COLO829 (cell line): Measurements from ENCODE around the gene ACTN4.

ENCODE experiments used
- DNase-seq: peaks from one replicate; pipeline ENCODE4 v3.0.0; 2012; ENCODE audit warnings: low spot score

ACTN4 gene

GRCh38 chr19:38678217-38678890 is 30.9 kb downstream of the ACTN4 start:
- no peak for DNase-seq

DNA sequence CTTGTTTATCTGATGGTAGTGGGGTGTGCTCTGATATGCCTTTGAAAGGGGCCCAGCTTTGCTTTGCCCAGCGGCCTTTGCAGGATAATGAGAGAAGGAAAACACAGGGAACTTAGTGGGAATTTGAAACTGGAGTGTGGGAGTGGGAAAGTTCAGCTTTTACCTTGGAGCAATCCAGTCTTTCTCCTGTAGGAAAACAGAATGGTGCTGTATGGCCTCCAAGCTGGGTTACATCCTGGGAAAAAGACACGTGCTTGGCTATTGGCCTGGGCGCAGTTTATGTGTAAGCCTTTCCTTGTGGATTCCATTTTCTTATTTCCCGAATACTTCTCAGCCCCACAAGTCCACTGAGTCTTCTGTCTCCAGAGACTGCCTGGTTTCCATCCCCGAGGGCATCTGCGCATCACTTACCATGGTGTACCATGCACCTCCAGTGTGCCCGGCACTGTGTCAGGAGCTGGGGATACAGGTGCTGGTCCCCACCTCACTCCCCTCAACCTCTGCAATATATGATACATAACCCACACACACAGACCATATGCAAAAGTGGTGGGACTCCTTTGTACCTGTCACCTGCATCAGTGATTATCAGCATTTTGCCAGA is 31.5 kb downstream of the ACTN4 start:
- no peak for DNase-seq

- DNase-seq, result no peak
Observed at GRCh38 chr19:38679839-38680238, 32.4 kb downstream of the ACTN4 start.

- no peak for DNase-seq
Observed at GRCh38 chr19:38682195-38682867, 34.9 kb downstream of the ACTN4 start.

- DNase-seq, result no peak
Observed at GRCh38 chr19:38682872-38683392, 35.5 kb downstream of the ACTN4 start.

DNA sequence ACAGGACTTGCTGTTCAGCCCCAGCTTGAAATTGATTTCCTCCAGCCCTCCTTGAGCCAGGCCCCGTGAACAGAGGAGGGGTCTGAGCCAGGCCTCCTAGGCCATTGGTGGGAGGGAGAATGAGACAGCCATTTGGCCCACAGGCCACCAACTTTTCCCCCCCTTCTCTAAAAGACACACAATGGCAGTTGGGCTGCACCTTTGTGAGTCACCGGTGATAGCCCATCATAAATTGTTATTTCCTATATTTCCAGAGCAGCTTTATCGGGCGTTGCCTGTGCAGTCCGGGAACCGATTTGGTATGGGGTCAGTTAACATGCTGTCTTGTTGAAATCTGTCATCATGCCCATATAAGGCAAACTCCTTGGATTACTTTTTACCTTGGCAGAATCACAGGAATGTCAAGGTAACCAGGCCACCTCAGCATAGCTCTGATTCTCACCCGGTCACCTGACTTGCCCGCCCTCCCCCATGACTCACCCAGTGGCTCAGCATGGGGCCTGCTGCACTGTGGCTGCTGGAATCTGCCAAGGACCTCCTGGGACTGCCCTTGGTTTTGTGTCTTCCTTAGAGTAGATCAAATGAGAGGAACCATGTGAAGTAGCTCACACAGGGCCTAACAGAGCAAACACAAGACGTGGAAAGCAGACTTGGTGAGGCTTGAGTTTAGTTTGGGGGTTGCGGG is 36.1 kb downstream of the ACTN4 start:
- DNase-seq, result peak; percentile 69

DNA sequence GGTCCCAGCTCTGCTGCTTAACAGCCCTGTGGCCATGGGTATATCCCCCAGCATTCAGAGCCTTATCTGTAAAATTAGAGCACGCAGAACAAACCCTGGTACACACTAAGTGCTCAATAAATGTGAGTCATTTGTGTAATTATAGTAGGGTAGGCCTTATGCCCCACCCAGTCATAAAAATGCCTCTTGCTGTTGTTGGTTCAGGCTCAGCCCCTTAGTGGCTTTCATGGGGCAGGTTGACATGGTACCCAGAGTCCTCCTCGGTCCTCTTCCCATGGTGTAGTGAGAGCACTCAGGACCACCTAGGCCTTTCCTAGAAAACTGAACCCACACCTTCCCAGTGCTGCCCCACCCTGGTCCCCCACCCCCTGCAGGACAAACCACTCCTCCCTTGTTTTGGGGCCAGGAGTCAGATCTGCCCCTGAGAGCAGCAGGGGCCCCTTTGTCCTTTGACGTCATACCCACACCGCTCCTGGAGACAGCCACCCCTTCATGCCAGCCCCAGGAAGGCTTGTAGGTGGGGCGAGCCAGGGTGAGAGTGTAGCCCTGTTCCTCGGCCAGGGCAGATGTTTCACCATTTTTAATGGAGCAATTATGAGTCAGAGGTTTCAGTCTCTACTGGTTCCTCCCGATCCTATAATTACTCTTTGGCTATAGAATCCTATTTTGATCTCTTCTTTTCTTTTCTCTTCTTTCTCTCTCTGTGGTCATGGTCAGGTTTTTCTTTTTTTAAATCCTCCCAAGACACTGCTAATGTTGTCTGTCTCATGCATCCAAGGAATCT is 36.8 kb downstream of the ACTN4 start:
- peak; percentile 89 for DNase-seq

GRCh38 chr19:38684862-38685665 is 37.6 kb downstream of the ACTN4 start:
- no peak for DNase-seq

- no peak for DNase-seq
Observed at GRCh38 chr19:38685666-38686529, 38.4 kb downstream of the ACTN4 start.

DNA sequence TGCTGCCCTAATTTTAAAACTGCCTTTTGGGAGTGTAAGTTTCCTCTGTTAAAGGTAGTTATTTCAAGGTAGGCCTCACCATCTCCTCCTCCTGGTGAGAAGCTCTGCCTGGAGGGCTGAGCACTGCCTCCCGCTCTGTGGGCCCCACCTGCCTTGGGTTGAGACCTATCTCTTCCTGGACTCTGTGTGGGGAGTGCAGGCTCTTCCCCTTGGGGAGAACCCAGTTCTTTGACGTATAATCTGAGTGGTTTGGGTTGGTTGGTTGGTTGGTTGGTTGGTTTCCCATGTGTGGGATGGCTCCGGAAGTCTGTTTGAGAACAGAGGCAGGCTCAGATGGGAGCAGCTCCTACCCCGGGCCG is 39.1 kb downstream of the ACTN4 start:
- no peak for DNase-seq

DNA sequence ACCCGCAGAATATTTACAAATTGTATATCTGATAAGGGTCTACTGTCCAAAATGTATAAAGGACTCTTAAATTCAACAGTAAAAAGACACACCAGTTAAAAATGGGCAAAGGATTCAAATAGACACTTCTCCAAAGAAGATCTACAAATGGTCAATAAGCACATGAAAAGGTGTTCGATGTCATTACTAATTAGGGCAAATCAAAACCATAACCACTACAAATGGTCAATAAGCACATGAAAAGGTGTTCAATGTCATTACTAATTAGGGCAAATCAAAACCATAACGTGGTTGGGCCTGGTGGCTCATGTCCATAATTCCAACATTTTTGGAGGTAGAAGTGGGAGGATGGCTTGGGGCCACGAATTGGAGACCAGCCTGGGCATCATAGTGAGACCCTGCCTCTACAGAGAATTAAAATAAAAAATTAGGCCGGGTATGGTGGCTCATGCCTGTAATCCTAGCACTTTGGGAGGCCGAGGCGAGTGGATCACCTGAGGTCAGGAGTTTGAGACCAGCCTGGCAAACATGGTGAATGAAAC is 40.5 kb downstream of the ACTN4 start:
- DNase-seq, result no peak

DNA sequence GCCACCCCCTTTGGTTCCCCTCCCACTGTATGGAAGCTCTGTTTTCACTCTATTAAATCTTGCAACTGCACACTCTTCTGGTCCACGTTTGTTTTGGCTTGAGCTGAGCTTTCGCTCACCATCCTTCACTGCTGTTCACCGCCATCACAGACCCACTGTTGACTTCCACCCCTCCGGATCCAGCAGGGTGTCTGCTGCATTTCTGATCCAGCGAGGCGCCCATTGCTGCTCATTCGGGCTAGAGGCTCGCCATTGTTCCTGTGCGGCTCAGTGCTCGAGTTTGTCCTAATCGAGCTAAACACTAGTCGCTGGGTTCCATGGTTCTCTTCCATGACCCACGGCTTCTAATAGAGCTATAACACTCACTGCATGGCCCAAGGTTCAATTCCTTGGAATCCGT is 42.7 kb downstream of the ACTN4 start:
- DNase-seq, result no peak

- DNase-seq, result no peak
Observed at GRCh38 chr19:38690832-38691231, 43.4 kb downstream of the ACTN4 start.

GRCh38 chr19:38691938-38692457 is 44.5 kb downstream of the ACTN4 start:
- DNase-seq, result no peak

DNA sequence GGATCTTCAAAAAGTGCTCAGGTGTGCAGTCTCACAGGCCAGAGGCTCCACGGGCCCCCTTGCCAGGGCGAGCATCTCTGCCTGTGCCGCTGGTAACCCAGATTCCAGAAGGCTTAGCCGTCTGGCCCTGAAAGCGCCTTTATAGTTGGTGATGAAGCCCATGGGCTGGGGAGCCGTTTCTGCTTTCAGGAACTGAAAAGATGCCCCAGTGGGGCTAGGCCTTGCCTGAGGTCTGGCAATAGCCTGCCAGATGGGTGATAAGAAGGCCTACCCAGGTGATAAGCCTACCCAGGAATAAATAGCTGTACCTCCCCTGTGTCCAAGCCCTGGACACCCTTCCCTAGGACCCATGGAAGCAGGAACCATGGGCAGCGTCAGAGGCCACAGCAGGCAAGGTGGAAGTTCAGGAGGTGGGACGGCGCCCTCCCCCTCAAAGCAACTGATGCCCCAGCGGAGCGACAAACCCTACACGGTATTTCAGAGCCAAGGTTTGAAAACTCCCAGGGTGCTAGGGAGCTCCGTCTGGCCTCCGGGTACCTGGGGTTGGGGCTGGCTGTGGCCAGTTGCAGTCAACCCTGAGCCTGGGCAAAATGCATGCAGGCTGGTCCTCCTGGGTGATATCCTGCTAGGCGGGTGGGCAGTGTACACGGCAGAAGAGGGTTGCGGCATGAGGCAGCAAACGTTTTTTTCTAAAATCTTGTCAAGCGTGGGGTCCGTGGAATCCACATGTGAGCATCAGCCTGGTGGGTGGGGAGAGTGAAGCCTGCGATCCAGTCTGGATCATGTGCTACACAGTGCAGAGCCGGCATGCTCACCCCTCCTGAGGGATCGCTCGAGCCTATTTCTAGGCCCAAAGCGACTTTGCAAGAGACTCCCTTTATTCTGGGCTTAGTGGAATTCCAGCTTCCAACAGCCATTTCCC is 45.3 kb downstream of the ACTN4 start:
- no peak for DNase-seq

- DNase-seq, result peak; percentile 97
Observed at GRCh38 chr19:38693380-38694223, 46.2 kb downstream of the ACTN4 start.

- DNase-seq, result no peak
Observed at GRCh38 chr19:38695317-38695683, 47.9 kb downstream of the ACTN4 start.
